Ishikawa (cell line): ENCODE data around the gene CD83.

Experiments used
- CEBPB ChIP-seq: IDR thresholded peaks from 2 replicates; pipeline ENCODE4 v1.6.1; 2012
- CREB1 ChIP-seq: IDR thresholded peaks from 2 replicates; pipeline ENCODE4 v1.6.1; 2012; ENCODE audit warnings: low read depth
- EGR1 ChIP-seq: IDR thresholded peaks from 2 replicates; pipeline ENCODE4 v1.6.1; 2012
- EP300 ChIP-seq: IDR thresholded peaks from 2 replicates; pipeline ENCODE4 v1.6.1; 2012; ENCODE audit warnings: borderline replicate concordance
- FOXM1 ChIP-seq: IDR thresholded peaks from 2 replicates; pipeline ENCODE4 v1.6.1; 2012; ENCODE audit warnings: low read depth, borderline replicate concordance
- MAX ChIP-seq: IDR thresholded peaks from 2 replicates; pipeline ENCODE4 v1.6.1; 2012
- NFIC ChIP-seq: IDR thresholded peaks from 2 replicates; pipeline ENCODE4 v1.6.1; 2012
- RAD21 ChIP-seq: IDR thresholded peaks from 2 replicates; pipeline ENCODE4 v1.6.1; 2012; ENCODE audit warnings: low read depth
- REST ChIP-seq: IDR thresholded peaks from 2 replicates; pipeline ENCODE4 v1.6.1; 2012; ENCODE audit warnings: low read depth, mild to moderate bottlenecking
- TAF1 ChIP-seq: IDR thresholded peaks from 2 replicates; pipeline ENCODE4 v1.6.1; 2012; ENCODE audit warnings: low read depth, mild to moderate bottlenecking
- TCF12 ChIP-seq: IDR thresholded peaks from 2 replicates; pipeline ENCODE4 v1.6.1; 2012; ENCODE audit warnings: low read depth
- TEAD4 ChIP-seq: IDR thresholded peaks from 2 replicates; pipeline ENCODE4 v1.6.1; 2012
- USF1 ChIP-seq: IDR thresholded peaks from 2 replicates; pipeline ENCODE4 v1.6.1; 2012
- YY1 ChIP-seq: IDR thresholded peaks from 2 replicates; pipeline ENCODE4 v1.6.1; 2012; ENCODE audit warnings: low read depth
- ZBTB7A ChIP-seq: IDR thresholded peaks from 2 replicates; pipeline ENCODE4 v1.6.1; 2012; ENCODE audit warnings: low read depth

The CD83 gene

GRCh38 chr6:14151773-14152172 is 34.2 kb downstream of the CD83 start:
- no peak for TF ChIP-seq RAD21
- TF ChIP-seq TAF1 = no peak
- no peak for TF ChIP-seq EGR1
- no peak for TF ChIP-seq TEAD4
- no peak for TF ChIP-seq YY1
- no peak for TF ChIP-seq MAX
- TF ChIP-seq CREB1 = no peak
- TF ChIP-seq ZBTB7A = no peak
- no peak for TF ChIP-seq TCF12
- TF ChIP-seq USF1 = no peak
- TF ChIP-seq FOXM1 = no peak
- no peak for TF ChIP-seq CEBPB

- TF ChIP-seq YY1 (no peak), NFIC (no peak)
Observed at GRCh38 chr6:14153228-14153627, 35.7 kb downstream of the CD83 start.

GRCh38 chr6:14159090-14159489 is 41.5 kb downstream of the CD83 start:
- TF ChIP-seq FOXM1 (no peak), RAD21 (no peak), CREB1 (no peak), EP300 (no peak), EGR1 (no peak), ZBTB7A (no peak)

- TF ChIP-seq CEBPB (no peak), TEAD4 (no peak), REST (no peak), ZBTB7A (no peak), TAF1 (no peak), FOXM1 (no peak), EP300 (no peak), NFIC (no peak)
Observed at GRCh38 chr6:14162826-14163225, 45.3 kb downstream of the CD83 start.

- TF ChIP-seq CEBPB = no peak
- no peak for TF ChIP-seq EP300
Observed at GRCh38 chr6:14165091-14165490, 47.5 kb downstream of the CD83 start.

GRCh38 chr6:14166839-14167238 is 49.3 kb downstream of the CD83 start:
- no peak for TF ChIP-seq REST
- TF ChIP-seq EP300 = no peak
- TF ChIP-seq TAF1 = no peak
- TF ChIP-seq NFIC = no peak
- no peak for TF ChIP-seq RAD21
- TF ChIP-seq ZBTB7A = no peak
- no peak for TF ChIP-seq CEBPB
- TF ChIP-seq FOXM1 = no peak
- no peak for TF ChIP-seq USF1
- no peak for TF ChIP-seq TCF12
- no peak for TF ChIP-seq MAX
- TF ChIP-seq YY1 = no peak
- no peak for TF ChIP-seq TEAD4
- TF ChIP-seq EGR1 = no peak
- TF ChIP-seq CREB1 = no peak

GRCh38 chr6:14170128-14170527 is 52.6 kb downstream of the CD83 start:
- TF ChIP-seq TEAD4 (no peak), TAF1 (no peak), YY1 (no peak)

- TF ChIP-seq TEAD4 (no peak), TAF1 (no peak), NFIC (no peak), ZBTB7A (no peak), EP300 (no peak), YY1 (no peak), CREB1 (no peak), CEBPB (no peak), RAD21 (no peak), FOXM1 (no peak), TCF12 (no peak), USF1 (no peak), MAX (no peak), EGR1 (no peak), REST (no peak)
Observed at GRCh38 chr6:14172562-14172961, 55.0 kb downstream of the CD83 start.
